Karpas-422 (cell line): ENCODE measurements around the gene TBX18. TPM values are rescaled to one million over a fixed set of nuclear protein-coding genes. Genes with fewer than 3 reads are reported as not detected.

Source experiments
- small RNA-seq: library from RNA; depleted of rRNA; stranded (forward); fragments of <200 nt; gene quantifications from one replicate; pipeline ENCODE3, GENCODE V24; 2014
- total RNA-seq: library from RNA; depleted of rRNA; stranded (reverse); fragments of >200 nt; shearing (Covaris generic); gene quantifications from 2 replicates; pipeline ENCODE4 v1.2.3, GENCODE V29; 2014; ENCODE audit warnings: low replicate concordance

Gene TBX18
- total RNA-seq, 1 experiment from 2014 or later, result not detected

Small RNAs within 50 kb of the gene (small RNA-seq; reads per million reads assigned to genes)
- not detected for gene AL590143.1
